ENCODE data around the gene ORC4. TPM values are rescaled to one million over a fixed set of nuclear protein-coding genes. Genes with fewer than 3 reads are reported as not detected.

ORC4 gene
- polyA plus RNA-seq, 1 donor (not counting 4 experiments of a cell fraction or from before 2014, with no cell fraction given), result 62.4 TPM

- DNase-seq (ENCODE audit: low read depth, low spot score) (no peak), FAIRE-seq (no peak)
- Histone ChIP-seq H3K9me3 (ENCODE audit: control insufficient read depth, low read depth, low read length) (no peaks in the 10 kb centered on the region), H3K27me3 (ENCODE audit: control insufficient read depth, extremely low read depth, insufficient read depth, low read length) (no peaks in the 10 kb centered on the region), H3K27ac (ENCODE audit: control insufficient read depth, insufficient read depth, low read length) (no peak overlapping the region), H3K36me3 (ENCODE audit: control insufficient read depth in 2 of 2, extremely low read depth in 1 of 2, insufficient read depth in 2 of 2, low read length in 2 of 2) (peaks cover 0 to 3% of the 10 kb centered on the region in 2 experiments), H3K9ac (ENCODE audit: control insufficient read depth, extremely low read depth, insufficient read depth, low read length) (no peak overlapping the region), H3K4me2 (ENCODE audit: control insufficient read depth, extremely low read depth, insufficient read depth, low read depth, low read length) (no peak overlapping the region), H2AFZ (ENCODE audit: control insufficient read depth, low read length) (no peak overlapping the region), H4K20me1 (ENCODE audit: control insufficient read depth, extremely low read depth, insufficient read depth, low read length) (no peaks in the 10 kb centered on the region), H3K4me3 (ENCODE audit: control insufficient read depth in 2 of 3, extremely low read depth in 1 of 3, insufficient read depth in 2 of 3, low read depth in 1 of 3, low read length in 3 of 3) (no peak overlapping the region), H3K9me1 (ENCODE audit: control insufficient read depth, extremely low read depth, insufficient read depth, low read length) (no peaks in the 10 kb centered on the region), H3K4me1 (ENCODE audit: control insufficient read depth, extremely low read depth, insufficient read depth, low read length) (no peaks in the 10 kb centered on the region), H3K79me2 (ENCODE audit: control insufficient read depth, insufficient read depth, low read length) (peaks cover 59% of the 10 kb centered on the region)
- no peak for TF ChIP-seq CTCF (optimal IDR thresholded peaks at IDR 0.05 in 1 of 3, IDR thresholded peaks at IDR 0.05 in 1 of 3, conservative IDR thresholded peaks at IDR 0.05 in 1 of 3; ENCODE audit: extremely low read depth in 1 of 3, insufficient read depth in 2 of 3, low read length in 3 of 3)
- dilution Hi-C loops (cut with MboI; ENCODE audit: extremely low pct_ligation_motif_present, low sequenced_read_pairs), result no loop called here
Measured at GRCh38 chr2:148000095-148000494, 20.4 kb downstream of the ORC4 start.

- Histone ChIP-seq H3K9ac (ENCODE audit: control insufficient read depth, extremely low read depth, insufficient read depth, low read length) (no peak overlapping the region), H3K27ac (ENCODE audit: control insufficient read depth, insufficient read depth, low read length) (no peak overlapping the region), H3K27me3 (ENCODE audit: control insufficient read depth, extremely low read depth, insufficient read depth, low read length) (no peaks in the 10 kb centered on the region), H2AFZ (ENCODE audit: control insufficient read depth, low read length) (no peak overlapping the region), H3K4me2 (ENCODE audit: control insufficient read depth, extremely low read depth, insufficient read depth, low read depth, low read length) (no peak overlapping the region), H3K9me3 (ENCODE audit: control insufficient read depth, low read depth, low read length) (no peaks in the 10 kb centered on the region), H3K4me1 (ENCODE audit: control insufficient read depth, extremely low read depth, insufficient read depth, low read length) (no peaks in the 10 kb centered on the region), H3K79me2 (ENCODE audit: control insufficient read depth, insufficient read depth, low read length) (peaks cover 60% of the 10 kb centered on the region), H3K4me3 (ENCODE audit: control insufficient read depth in 2 of 3, extremely low read depth in 1 of 3, insufficient read depth in 2 of 3, low read depth in 1 of 3, low read length in 3 of 3) (no peak overlapping the region), H4K20me1 (ENCODE audit: control insufficient read depth, extremely low read depth, insufficient read depth, low read length) (no peaks in the 10 kb centered on the region), H3K9me1 (ENCODE audit: control insufficient read depth, extremely low read depth, insufficient read depth, low read length) (no peaks in the 10 kb centered on the region), H3K36me3 (ENCODE audit: control insufficient read depth in 2 of 2, extremely low read depth in 1 of 2, insufficient read depth in 2 of 2, low read length in 2 of 2) (peaks cover 0 to 3% of the 10 kb centered on the region in 2 experiments)
- TF ChIP-seq EZH2 (IDR thresholded peaks at IDR 0.05; ENCODE audit: low read length) (no peak), CTCF (optimal IDR thresholded peaks at IDR 0.05 in 1 of 3, IDR thresholded peaks at IDR 0.05 in 1 of 3, conservative IDR thresholded peaks at IDR 0.05 in 1 of 3; ENCODE audit: extremely low read depth in 1 of 3, insufficient read depth in 2 of 3, low read length in 3 of 3) (no peak)
- DNase-seq (ENCODE audit: low read depth, low spot score) (no peak), FAIRE-seq (no peak)
- dilution Hi-C loops (cut with MboI; ENCODE audit: extremely low pct_ligation_motif_present, low sequenced_read_pairs), result no loop called here
Measured at GRCh38 chr2:147999126-147999525, 21.4 kb downstream of the ORC4 start.

All from keratinocyte (primary cell).